Trophoblast cell (in vitro differentiated cells and primary cell): ENCODE measurements around the gene CD48.

Source experiments
- DNase-seq, 2 donors: peaks; one replicate each; pipeline ENCODE4 v3.0.0-alpha.2; 2016
- H2AFZ ChIP-seq: 2 replicates; pipeline ENCODE4 v1.6.1; 2013; ENCODE audit warnings: low read length, moderate library complexity, mild to moderate bottlenecking; ENCODE audit not compliant: insufficient read depth, poor library complexity
- H2AK5ac ChIP-seq: 2 replicates; pipeline ENCODE4 v1.6.1; 2013; ENCODE audit warnings: mild to moderate bottlenecking, low read length
- H2BK120ac ChIP-seq: 2 replicates; pipeline ENCODE4 v1.6.1; 2013; ENCODE audit warnings: low read length, mild to moderate bottlenecking, moderate library complexity; ENCODE audit not compliant: insufficient read depth, poor library complexity
- H2BK12ac ChIP-seq: 2 replicates; pipeline ENCODE4 v1.6.1; 2013; ENCODE audit warnings: mild to moderate bottlenecking, low read length, moderate library complexity
- H2BK5ac ChIP-seq: 2 replicates; pipeline ENCODE4 v1.6.1; 2013; ENCODE audit warnings: low read length, low read depth, moderate library complexity, mild to moderate bottlenecking; ENCODE audit not compliant: poor library complexity
- H3K14ac ChIP-seq: 2 replicates; pipeline ENCODE4 v1.6.1; 2013; ENCODE audit warnings: mild to moderate bottlenecking, low read length
- H3K18ac ChIP-seq: 2 replicates; pipeline ENCODE4 v1.6.1; 2013; ENCODE audit warnings: mild to moderate bottlenecking, low read length
- H3K23ac ChIP-seq: 2 replicates; pipeline ENCODE4 v1.6.1; 2013; ENCODE audit warnings: low read length
- H3K27ac ChIP-seq: 2 replicates; pipeline ENCODE4 v1.5.1; 2013; ENCODE audit warnings: low read depth, mild to moderate bottlenecking, inconsistent platforms, low read length, moderate library complexity
- H3K27me3 ChIP-seq: 2 replicates; pipeline ENCODE4 v1.6.1; 2013; ENCODE audit warnings: inconsistent platforms, mild to moderate bottlenecking, low read length, moderate library complexity; ENCODE audit not compliant: insufficient read depth
- H3K36me3 ChIP-seq, 2 experiments: 1 replicate in 1 of 2; 2 replicates in 1 of 2; pipeline ENCODE4 v1.6.1; 2013; ENCODE audit warnings: low read length in 2 of 2, mild to moderate bottlenecking in 2 of 2, moderate library complexity in 1 of 2; ENCODE audit not compliant: insufficient read depth in 2 of 2, control insufficient read depth in 1 of 2
- H3K4ac ChIP-seq: 2 replicates; pipeline ENCODE4 v1.6.1; 2013; ENCODE audit warnings: low read depth, mild to moderate bottlenecking, low read length, moderate library complexity
- H3K4me1 ChIP-seq, 2 experiments: 1 replicate in 1 of 2; 2 replicates in 1 of 2; pipeline ENCODE4 v1.6.1; 2013; ENCODE audit warnings: low read length in 2 of 2, mild to moderate bottlenecking in 2 of 2, moderate library complexity in 1 of 2; ENCODE audit not compliant: insufficient read depth in 2 of 2, control insufficient read depth in 1 of 2
- H3K4me2 ChIP-seq: 2 replicates; pipeline ENCODE4 v1.6.1; 2013; ENCODE audit warnings: inconsistent platforms, mild to moderate bottlenecking, low read length, moderate library complexity
- H3K4me3 ChIP-seq: 2 replicates; pipeline ENCODE4 v1.5.1; 2013; ENCODE audit warnings: mild to moderate bottlenecking, low read depth, low read length, inconsistent platforms
- H3K79me1 ChIP-seq: one replicate; pipeline ENCODE4 v1.6.1; 2013; ENCODE audit warnings: low read length
- H3K79me2 ChIP-seq: 2 replicates; pipeline ENCODE4 v1.6.1; 2013; ENCODE audit warnings: low read length, mild to moderate bottlenecking; ENCODE audit not compliant: control insufficient read depth, insufficient read depth, poor library complexity
- H3K9ac ChIP-seq: 2 replicates; pipeline ENCODE4 v1.6.1; 2013; ENCODE audit warnings: mild to moderate bottlenecking, low read length
- H3K9me3 ChIP-seq: 2 replicates; pipeline ENCODE4 v1.6.1; 2013; ENCODE audit warnings: low read depth, mild to moderate bottlenecking, control low read depth, inconsistent platforms, low read length; ENCODE audit not compliant: insufficient read depth
- H4K12ac ChIP-seq: 2 replicates; pipeline ENCODE4 v1.6.1; 2013; ENCODE audit warnings: low read depth, mild to moderate bottlenecking, low read length, moderate library complexity
- H4K8ac ChIP-seq: 2 replicates; pipeline ENCODE4 v1.6.1; 2013; ENCODE audit warnings: low read depth, mild to moderate bottlenecking, low read length, moderate library complexity
- H4K91ac ChIP-seq: one replicate; pipeline ENCODE4 v1.6.1; 2013; ENCODE audit warnings: low read depth, mild to moderate bottlenecking, low read length, moderate library complexity
- WGBS: extraction: QIAGEN DNeasy Blood & Tissue Kit; methylation state at CpG from one replicate; pipeline ENCODE4 v1.1.7; 2013; ENCODE audit warnings: missing lambda C conversion rate; ENCODE audit not compliant: insufficient read length, insufficient coverage; ENCODE audit errors: extremely low coverage; 5-methylcytosine and 5-hydroxymethylcytosine counted together

CD48 gene

DNA sequence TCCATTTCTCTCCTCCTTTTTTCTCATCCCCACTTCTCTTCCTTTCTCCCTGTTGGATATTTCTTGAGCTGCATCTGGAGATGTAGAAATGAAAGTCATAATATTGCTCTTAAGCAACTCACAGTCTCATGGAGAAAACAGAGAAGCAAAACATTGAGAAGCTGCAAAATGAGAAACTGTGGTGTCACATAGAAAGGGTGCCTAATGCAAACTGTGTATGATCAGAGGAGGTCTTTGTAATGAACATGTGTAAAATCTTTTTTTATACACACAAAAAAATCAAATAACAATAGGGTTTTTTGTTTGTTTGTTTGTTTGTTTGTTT lies 15.7 kb upstream of the CD48 start:
- no peak overlapping the region for H4K12ac ChIP-seq
- H3K23ac ChIP-seq, result no peak overlapping the region
- H3K4me1 ChIP-seq, result peaks cover 5 to 10% of the 10 kb centered on the region in 2 experiments

DNA sequence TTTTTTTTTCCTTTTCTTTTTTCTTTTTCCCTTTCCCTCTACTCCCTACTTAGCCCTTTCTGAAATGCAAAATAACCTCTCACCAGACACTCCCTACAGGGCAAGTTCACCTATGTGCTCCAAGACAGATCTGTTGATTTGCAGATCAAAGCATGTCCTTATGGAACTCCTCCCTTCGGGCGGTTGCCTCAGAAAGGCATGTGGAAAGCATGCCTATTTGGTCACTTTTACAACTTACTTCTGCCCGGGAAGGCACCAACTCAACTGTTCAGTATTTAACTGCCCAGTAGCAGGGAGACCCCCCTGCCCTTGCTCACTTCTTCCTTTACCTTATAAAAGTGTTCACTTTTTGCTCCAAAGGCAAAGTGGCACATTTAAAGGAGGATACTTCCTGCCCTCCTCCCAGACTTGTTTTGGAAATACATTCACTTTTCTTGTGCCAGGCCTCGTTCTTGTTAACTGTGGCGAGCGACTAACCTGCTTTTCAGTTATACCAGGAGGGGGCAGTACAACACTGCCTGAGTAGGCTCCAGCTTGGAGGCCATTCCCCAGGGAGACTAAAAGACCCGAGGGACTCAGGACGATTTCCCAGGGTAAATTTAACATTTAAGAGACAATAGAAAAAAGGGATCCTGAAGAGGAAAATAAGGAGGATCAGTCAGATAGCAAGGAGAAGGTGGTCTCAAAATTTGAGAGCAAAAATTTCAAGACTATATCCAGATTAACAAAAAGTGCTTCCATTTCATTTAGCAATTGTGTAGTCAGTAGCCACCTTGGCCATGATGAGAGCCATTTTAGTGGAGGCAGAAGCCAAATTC lies 15.1 kb upstream of the CD48 start:
- H2BK12ac ChIP-seq, result no peak overlapping the region
- peaks cover 3% of the 10 kb centered on the region for H3K79me1 ChIP-seq
- no peak overlapping the region for H2AFZ ChIP-seq
- no peak overlapping the region for H3K23ac ChIP-seq
- no peak overlapping the region for H3K4me3 ChIP-seq
- no peak overlapping the region for H3K14ac ChIP-seq
- H3K27me3 ChIP-seq, result no peaks in the 10 kb centered on the region
- peak overlapping the region; percentile 63 for H3K27ac ChIP-seq
- peak; percentile 79 to 89 for DNase-seq
- no peak overlapping the region for H4K12ac ChIP-seq
- H3K9me3 ChIP-seq, result no peaks in the 10 kb centered on the region
- H2AK5ac ChIP-seq, result no peak overlapping the region
- peak overlapping the region; percentile 1 for H4K91ac ChIP-seq
- WGBS, result no CpG with 5 or more reads among the region's 8 CpGs
- H3K4me1 ChIP-seq, result peaks cover 5 to 10% of the 10 kb centered on the region in 2 experiments
- H3K4ac ChIP-seq, result no peak overlapping the region
- no peak overlapping the region for H4K8ac ChIP-seq
- no peaks in the 10 kb centered on the region for H3K36me3 ChIP-seq
- no peak overlapping the region for H3K9ac ChIP-seq
- no peak overlapping the region for H2BK120ac ChIP-seq
- H3K4me2 ChIP-seq, result peak overlapping the region; percentile 44
- H3K18ac ChIP-seq, result no peak overlapping the region
- no peaks in the 10 kb centered on the region for H3K79me2 ChIP-seq
- H2BK5ac ChIP-seq, result peak overlapping the region; percentile 11

More for the DNA sequence above, 15.7 kb upstream of the CD48 start:
- Histone ChIP-seq H3K79me1 (peaks cover 3% of the 10 kb centered on the region), H2BK12ac (no peak overlapping the region), H3K36me3 (no peaks in the 10 kb centered on the region), H2BK5ac (no peak overlapping the region), H2AFZ (no peak overlapping the region), H4K91ac (no peak overlapping the region), H2BK120ac (no peak overlapping the region), H3K4ac (no peak overlapping the region), H3K27me3 (no peaks in the 10 kb centered on the region), H3K9ac (no peak overlapping the region), H2AK5ac (no peak overlapping the region), H4K8ac (no peak overlapping the region), H3K18ac (no peak overlapping the region), H3K79me2 (no peaks in the 10 kb centered on the region), H3K4me2 (no peak overlapping the region), H3K27ac (no peak overlapping the region), H3K9me3 (no peaks in the 10 kb centered on the region), H3K14ac (no peak overlapping the region), H3K4me3 (no peak overlapping the region)
- DNase-seq, result no peak

DNA sequence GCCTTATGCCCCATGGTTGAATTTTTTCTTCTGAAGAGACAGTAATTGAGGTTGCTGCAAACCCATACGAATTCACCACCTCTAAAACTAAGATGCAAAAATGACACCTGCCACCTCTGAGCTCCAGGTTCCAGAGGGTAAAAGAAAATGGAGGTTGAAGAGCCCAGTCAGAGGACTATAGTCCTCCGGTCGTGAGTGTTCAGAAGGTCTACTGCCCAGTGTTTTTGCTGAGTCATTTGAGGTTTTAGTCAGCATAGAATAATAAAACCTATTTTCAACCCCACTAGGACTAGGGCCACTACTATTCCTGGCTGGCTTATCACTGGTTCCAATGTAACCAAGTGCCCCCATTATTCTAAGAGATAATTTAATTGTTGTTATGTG lies 14.5 kb upstream of the CD48 start:
- Histone ChIP-seq H3K79me2 (no peaks in the 10 kb centered on the region), H3K27me3 (no peaks in the 10 kb centered on the region), H2AK5ac (no peak overlapping the region), H4K12ac (no peak overlapping the region), H3K23ac (no peak overlapping the region), H4K91ac (peak overlapping the region; percentile 25), H3K9ac (no peak overlapping the region), H3K4ac (no peak overlapping the region), H3K14ac (no peak overlapping the region), H3K36me3 (no peaks in the 10 kb centered on the region), H2BK5ac (peak overlapping the region; percentile 76), H4K8ac (no peak overlapping the region), H2AFZ (no peak overlapping the region), H3K9me3 (no peaks in the 10 kb centered on the region), H3K18ac (no peak overlapping the region), H3K4me2 (no peak overlapping the region), H3K4me3 (no peak overlapping the region), H3K79me1 (peaks cover 3% of the 10 kb centered on the region), H3K27ac (peak overlapping the region; percentile 46), H2BK120ac (peak overlapping the region; percentile 31), H2BK12ac (no peak overlapping the region), H3K4me1 (peaks cover 5 to 10% of the 10 kb centered on the region in 2 experiments)
- DNase-seq, result no peak
- no CpG with 5 or more reads among the region's 3 CpGs for WGBS

DNA sequence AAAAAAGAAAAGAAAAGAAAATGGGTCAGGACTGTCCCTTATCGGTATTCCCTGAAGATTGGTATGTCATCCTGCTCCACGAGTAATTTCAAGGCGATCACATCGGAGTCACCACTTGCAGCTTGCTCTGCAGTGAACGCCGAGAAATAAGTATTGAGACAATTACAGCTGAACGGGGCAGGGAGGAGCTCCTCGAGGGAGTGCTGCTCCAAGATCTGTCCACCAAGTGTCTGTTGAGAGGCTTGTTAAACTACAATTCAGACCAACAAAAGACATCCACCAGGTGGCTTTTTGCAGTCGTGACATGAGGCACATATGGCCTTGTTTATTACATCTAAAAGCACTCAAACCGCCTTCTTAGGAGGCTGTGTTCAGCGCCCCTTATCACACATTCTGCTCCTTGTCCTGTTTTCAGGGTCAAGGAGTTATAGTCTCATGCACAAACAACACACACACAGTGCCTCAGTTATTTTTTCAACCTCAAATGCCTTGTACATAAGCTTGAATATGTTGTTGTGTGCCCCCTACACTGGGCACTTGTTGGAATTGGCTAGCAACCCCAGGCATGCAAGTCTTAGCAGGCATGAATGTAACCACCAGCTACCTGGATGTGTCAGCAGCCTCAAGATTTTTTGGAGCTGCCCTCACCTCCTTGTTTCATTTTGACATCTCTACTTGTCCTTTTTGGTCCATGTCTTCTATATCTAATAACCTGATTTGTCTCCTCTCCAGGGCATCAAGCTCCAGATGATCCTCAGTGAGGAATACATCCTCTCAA lies 13.0 kb upstream of the CD48 start:
- H3K4me2 ChIP-seq, result no peak overlapping the region

More for the DNA sequence above, 13.0 kb upstream of the CD48 start:
- WGBS, result no CpG with 5 or more reads among the region's 11 CpGs
- Histone ChIP-seq H3K27me3 (no peaks in the 10 kb centered on the region), H3K4me1 (peaks cover 5 to 10% of the 10 kb centered on the region in 2 experiments), H3K9me3 (no peaks in the 10 kb centered on the region), H4K91ac (no peak overlapping the region), H3K4me3 (no peak overlapping the region), H3K79me2 (no peaks in the 10 kb centered on the region), H3K36me3 (no peaks in the 10 kb centered on the region), H2BK120ac (no peak overlapping the region), H4K12ac (no peak overlapping the region), H3K79me1 (peaks cover 3% of the 10 kb centered on the region), H2BK5ac (no peak overlapping the region), H3K23ac (no peak overlapping the region), H3K14ac (no peak overlapping the region), H2AFZ (no peak overlapping the region), H2AK5ac (no peak overlapping the region), H3K4ac (no peak overlapping the region), H3K18ac (no peak overlapping the region), H3K9ac (no peak overlapping the region), H4K8ac (no peak overlapping the region), H3K27ac (no peak overlapping the region), H2BK12ac (peak overlapping the region; percentile 3)
- no peak for DNase-seq
